ENCODE results near the gene REM2. TPM values are rescaled to one million over a fixed set of nuclear protein-coding genes. Genes with fewer than 3 reads are reported as not detected.

REM2 gene
- polyA plus RNA-seq, 1 of the 3 experiments (the other 2 are of a cell fraction): 0.26 TPM

DNA sequence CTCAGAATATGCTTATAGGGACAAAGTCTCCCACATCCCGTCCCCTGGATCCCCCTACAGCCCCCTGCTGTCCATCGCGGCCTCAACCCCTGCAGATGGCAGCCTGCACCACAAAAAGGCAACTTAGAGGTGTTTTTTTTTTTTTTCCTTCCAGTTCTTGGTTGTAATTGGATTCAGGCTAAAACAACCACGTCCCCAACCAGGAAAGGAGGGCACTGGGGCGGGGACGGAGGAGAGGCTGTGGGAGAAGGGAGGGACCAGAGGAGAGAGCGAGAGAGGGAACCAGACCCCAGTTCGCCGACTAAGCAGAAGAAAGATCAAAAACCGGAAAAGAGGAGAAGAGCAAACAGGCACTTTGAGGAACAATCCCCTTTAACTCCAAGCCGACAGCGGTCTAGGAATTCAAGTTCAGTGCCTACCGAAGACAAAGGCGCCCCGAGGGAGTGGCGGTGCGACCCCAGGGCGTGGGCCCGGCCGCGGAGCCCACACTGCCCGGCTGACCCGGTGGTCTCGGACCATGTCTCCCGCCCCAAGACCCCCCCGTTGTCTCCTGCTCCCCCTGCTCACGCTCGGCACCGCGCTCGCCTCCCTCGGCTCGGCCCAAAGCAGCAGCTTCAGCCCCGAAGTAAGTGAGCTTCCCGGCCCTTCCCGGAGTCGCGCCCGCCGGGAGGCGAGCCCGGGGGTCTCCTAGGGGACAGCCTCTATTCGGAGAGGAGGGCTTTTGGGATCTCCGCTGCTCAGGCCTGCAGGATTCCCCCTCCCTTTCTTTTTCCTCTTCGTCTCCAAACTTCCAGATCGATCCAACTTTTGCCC, 46.5 kb upstream of the REM2 start, which contains the start of gene MMP14 (continued):
- TF ChIP-seq, protein P1, sequence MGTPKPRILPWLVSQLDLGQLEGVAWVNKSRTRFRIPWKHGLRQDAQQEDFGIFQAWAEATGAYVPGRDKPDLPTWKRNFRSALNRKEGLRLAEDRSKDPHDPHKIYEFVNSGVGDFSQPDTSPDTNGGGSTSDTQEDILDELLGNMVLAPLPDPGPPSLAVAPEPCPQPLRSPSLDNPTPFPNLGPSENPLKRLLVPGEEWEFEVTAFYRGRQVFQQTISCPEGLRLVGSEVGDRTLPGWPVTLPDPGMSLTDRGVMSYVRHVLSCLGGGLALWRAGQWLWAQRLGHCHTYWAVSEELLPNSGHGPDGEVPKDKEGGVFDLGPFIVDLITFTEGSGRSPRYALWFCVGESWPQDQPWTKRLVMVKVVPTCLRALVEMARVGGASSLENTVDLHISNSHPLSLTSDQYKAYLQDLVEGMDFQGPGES (IDR thresholded peaks at IDR 0.05; ENCODE audit: low read depth, low read length): no peak
- no peak for TF ChIP-seq MXI1 (IDR thresholded peaks at IDR 0.05; ENCODE audit: low read depth, low read length)
- no peak for TF ChIP-seq GABPA (IDR thresholded peaks at IDR 0.05; ENCODE audit: low read depth)
- TF ChIP-seq, protein P2, sequence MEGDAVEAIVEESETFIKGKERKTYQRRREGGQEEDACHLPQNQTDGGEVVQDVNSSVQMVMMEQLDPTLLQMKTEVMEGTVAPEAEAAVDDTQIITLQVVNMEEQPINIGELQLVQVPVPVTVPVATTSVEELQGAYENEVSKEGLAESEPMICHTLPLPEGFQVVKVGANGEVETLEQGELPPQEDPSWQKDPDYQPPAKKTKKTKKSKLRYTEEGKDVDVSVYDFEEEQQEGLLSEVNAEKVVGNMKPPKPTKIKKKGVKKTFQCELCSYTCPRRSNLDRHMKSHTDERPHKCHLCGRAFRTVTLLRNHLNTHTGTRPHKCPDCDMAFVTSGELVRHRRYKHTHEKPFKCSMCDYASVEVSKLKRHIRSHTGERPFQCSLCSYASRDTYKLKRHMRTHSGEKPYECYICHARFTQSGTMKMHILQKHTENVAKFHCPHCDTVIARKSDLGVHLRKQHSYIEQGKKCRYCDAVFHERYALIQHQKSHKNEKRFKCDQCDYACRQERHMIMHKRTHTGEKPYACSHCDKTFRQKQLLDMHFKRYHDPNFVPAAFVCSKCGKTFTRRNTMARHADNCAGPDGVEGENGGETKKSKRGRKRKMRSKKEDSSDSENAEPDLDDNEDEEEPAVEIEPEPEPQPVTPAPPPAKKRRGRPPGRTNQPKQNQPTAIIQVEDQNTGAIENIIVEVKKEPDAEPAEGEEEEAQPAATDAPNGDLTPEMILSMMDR (IDR thresholded peaks at IDR 0.05): peak; percentile 52
- no peak for TF ChIP-seq FOSL2 (IDR thresholded peaks at IDR 0.05; ENCODE audit: borderline replicate concordance, low read depth)
- TF ChIP-seq, protein P3, sequence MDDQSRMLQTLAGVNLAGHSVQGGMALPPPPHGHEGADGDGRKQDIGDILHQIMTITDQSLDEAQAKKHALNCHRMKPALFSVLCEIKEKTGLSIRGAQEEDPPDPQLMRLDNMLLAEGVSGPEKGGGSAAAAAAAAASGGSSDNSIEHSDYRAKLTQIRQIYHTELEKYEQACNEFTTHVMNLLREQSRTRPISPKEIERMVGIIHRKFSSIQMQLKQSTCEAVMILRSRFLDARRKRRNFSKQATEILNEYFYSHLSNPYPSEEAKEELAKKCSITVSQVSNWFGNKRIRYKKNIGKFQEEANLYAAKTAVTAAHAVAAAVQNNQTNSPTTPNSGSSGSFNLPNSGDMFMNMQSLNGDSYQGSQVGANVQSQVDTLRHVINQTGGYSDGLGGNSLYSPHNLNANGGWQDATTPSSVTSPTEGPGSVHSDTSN (IDR thresholded peaks at IDR 0.05): no peak
- peak; percentile 32; the same call in 1 of the 2 replicates for TF ChIP-seq SMC3 (IDR thresholded peaks at IDR 0.05; ENCODE audit: low read depth, low read length)
- no peak for TF ChIP-seq NFIC (IDR thresholded peaks at IDR 0.05; ENCODE audit: borderline replicate concordance)
- no peak for TF ChIP-seq RXRA (IDR thresholded peaks at IDR 0.05; ENCODE audit: borderline replicate concordance, low read depth)
- no peak for TF ChIP-seq YY1 (IDR thresholded peaks at IDR 0.05; ENCODE audit: low read depth)
- TF ChIP-seq GATA2 (CRISPR knock-in tag; IDR thresholded peaks at IDR 0.05): no peak
- TF ChIP-seq, protein P4, sequence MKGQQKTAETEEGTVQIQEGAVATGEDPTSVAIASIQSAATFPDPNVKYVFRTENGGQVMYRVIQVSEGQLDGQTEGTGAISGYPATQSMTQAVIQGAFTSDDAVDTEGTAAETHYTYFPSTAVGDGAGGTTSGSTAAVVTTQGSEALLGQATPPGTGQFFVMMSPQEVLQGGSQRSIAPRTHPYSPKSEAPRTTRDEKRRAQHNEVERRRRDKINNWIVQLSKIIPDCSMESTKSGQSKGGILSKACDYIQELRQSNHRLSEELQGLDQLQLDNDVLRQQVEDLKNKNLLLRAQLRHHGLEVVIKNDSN (IDR thresholded peaks at IDR 0.05; ENCODE audit: borderline replicate concordance, low read depth): no peak
- TF ChIP-seq MEF2A (IDR thresholded peaks at IDR 0.05; ENCODE audit: borderline replicate concordance, low read depth): no peak
- TF ChIP-seq TEAD4 (IDR thresholded peaks at IDR 0.05; ENCODE audit: borderline replicate concordance, insufficient read depth): no peak
